ENCODE results near the gene RASGRP2.
"Not testable (repeated sequence)": the region's sequence is repeated elsewhere in the genome, so short reads cannot be mapped to it uniquely, and the experiment has no call there.

The RASGRP2 gene

GRCh38 chr11:64710418-64711137 lies 33.4 kb downstream of the RASGRP2 start:
- Histone ChIP-seq H3K36me3 (ENCODE audit: control insufficient read depth, insufficient read depth, low read length) (no peaks in the 10 kb centered on the region), H3K27me3 (ENCODE audit: control insufficient read depth, insufficient read depth, low read length) (peaks cover 70% of the 10 kb centered on the region), H3K9ac (ENCODE audit: low read length) (no peak overlapping the region), H3K9me3 (ENCODE audit: control insufficient read depth, low read length) (no peaks in the 10 kb centered on the region), H3K4me1 (ENCODE audit: control insufficient read depth, insufficient read depth, low read length) (peaks cover 5% of the 10 kb centered on the region), H3K4me3 (ENCODE audit: low read length) (no peak overlapping the region)

GRCh38 chr11:64705501-64705900 lies 38.4 kb downstream of the RASGRP2 start:
- H3K9ac ChIP-seq (ENCODE audit: low read length): no peak overlapping the region
- H3K4me3 ChIP-seq (ENCODE audit: low read length): no peak overlapping the region
- H3K9me3 ChIP-seq (ENCODE audit: control insufficient read depth, low read length): no peaks in the 10 kb centered on the region
- H3K27me3 ChIP-seq (ENCODE audit: control insufficient read depth, insufficient read depth, low read length): peaks cover 39% of the 10 kb centered on the region
- H3K4me1 ChIP-seq (ENCODE audit: control insufficient read depth, insufficient read depth, low read length): no peaks in the 10 kb centered on the region
- no peaks in the 10 kb centered on the region for H3K36me3 ChIP-seq (ENCODE audit: control insufficient read depth, insufficient read depth, low read length)

- no peak overlapping the region for H3K4me3 ChIP-seq (ENCODE audit: low read length)
- peaks cover 25% of the 10 kb centered on the region for H3K27me3 ChIP-seq (ENCODE audit: control insufficient read depth, insufficient read depth, low read length)
- no peaks in the 10 kb centered on the region for H3K36me3 ChIP-seq (ENCODE audit: control insufficient read depth, insufficient read depth, low read length)
- no peaks in the 10 kb centered on the region for H3K4me1 ChIP-seq (ENCODE audit: control insufficient read depth, insufficient read depth, low read length)
- no peak overlapping the region for H3K9ac ChIP-seq (ENCODE audit: low read length)
- H3K9me3 ChIP-seq (ENCODE audit: control insufficient read depth, low read length): no peaks in the 10 kb centered on the region
These were observed 40.9 kb downstream of the RASGRP2 start for GRCh38 chr11:64703048-64703447.

- H3K27me3 ChIP-seq (ENCODE audit: control insufficient read depth, insufficient read depth, low read length): peaks cover 28% of the 10 kb centered on the region
- not testable (repeated sequence) for H3K9me3 ChIP-seq (ENCODE audit: control insufficient read depth, low read length); H3K36me3 ChIP-seq (ENCODE audit: control insufficient read depth, insufficient read depth, low read length); H3K4me3 ChIP-seq (ENCODE audit: low read length); H3K9ac ChIP-seq (ENCODE audit: low read length); H3K4me1 ChIP-seq (ENCODE audit: control insufficient read depth, insufficient read depth, low read length)
These were observed 42.0 kb downstream of the RASGRP2 start for GRCh38 chr11:64701956-64702355.

- Histone ChIP-seq H3K4me1 (ENCODE audit: control insufficient read depth, insufficient read depth, low read length) (no peaks in the 10 kb centered on the region), H3K9ac (ENCODE audit: low read length) (no peak overlapping the region), H3K36me3 (ENCODE audit: control insufficient read depth, insufficient read depth, low read length) (no peaks in the 10 kb centered on the region), H3K27me3 (ENCODE audit: control insufficient read depth, insufficient read depth, low read length) (peaks cover 40% of the 10 kb centered on the region), H3K4me3 (ENCODE audit: low read length) (no peak overlapping the region), H3K9me3 (ENCODE audit: control insufficient read depth, low read length) (no peaks in the 10 kb centered on the region)
These were observed 45.5 kb downstream of the RASGRP2 start for GRCh38 chr11:64698427-64698826.

GRCh38 chr11:64697663-64698375 lies 46.1 kb downstream of the RASGRP2 start:
- Histone ChIP-seq H3K9me3 (ENCODE audit: control insufficient read depth, low read length) (no peaks in the 10 kb centered on the region), H3K4me1 (ENCODE audit: control insufficient read depth, insufficient read depth, low read length) (no peaks in the 10 kb centered on the region), H3K36me3 (ENCODE audit: control insufficient read depth, insufficient read depth, low read length) (no peaks in the 10 kb centered on the region), H3K27me3 (ENCODE audit: control insufficient read depth, insufficient read depth, low read length) (peaks cover 43% of the 10 kb centered on the region), H3K9ac (ENCODE audit: low read length) (no peak overlapping the region), H3K4me3 (ENCODE audit: low read length) (no peak overlapping the region)

GRCh38 chr11:64696045-64696444 lies 47.9 kb downstream of the RASGRP2 start:
- Histone ChIP-seq H3K9ac (ENCODE audit: low read length) (no peak overlapping the region), H3K36me3 (ENCODE audit: control insufficient read depth, insufficient read depth, low read length) (no peaks in the 10 kb centered on the region), H3K9me3 (ENCODE audit: control insufficient read depth, low read length) (no peaks in the 10 kb centered on the region), H3K27me3 (ENCODE audit: control insufficient read depth, insufficient read depth, low read length) (peaks cover 56% of the 10 kb centered on the region), H3K4me3 (ENCODE audit: low read length) (no peak overlapping the region), H3K4me1 (ENCODE audit: control insufficient read depth, insufficient read depth, low read length) (no peaks in the 10 kb centered on the region)

- H3K9ac ChIP-seq (ENCODE audit: low read length): no peak overlapping the region
- H3K9me3 ChIP-seq (ENCODE audit: control insufficient read depth, low read length): no peaks in the 10 kb centered on the region
- no peaks in the 10 kb centered on the region for H3K4me1 ChIP-seq (ENCODE audit: control insufficient read depth, insufficient read depth, low read length)
- H3K4me3 ChIP-seq (ENCODE audit: low read length): no peak overlapping the region
- H3K27me3 ChIP-seq (ENCODE audit: control insufficient read depth, insufficient read depth, low read length): peaks cover 56% of the 10 kb centered on the region
- H3K36me3 ChIP-seq (ENCODE audit: control insufficient read depth, insufficient read depth, low read length): no peaks in the 10 kb centered on the region
These were observed 48.4 kb downstream of the RASGRP2 start for GRCh38 chr11:64695548-64695947.

GRCh38 chr11:64694821-64695365 lies 49.0 kb downstream of the RASGRP2 start:
- H3K36me3 ChIP-seq (ENCODE audit: control insufficient read depth, insufficient read depth, low read length): no peaks in the 10 kb centered on the region
- H3K9me3 ChIP-seq (ENCODE audit: control insufficient read depth, low read length): no peaks in the 10 kb centered on the region
- no peaks in the 10 kb centered on the region for H3K4me1 ChIP-seq (ENCODE audit: control insufficient read depth, insufficient read depth, low read length)
- no peak overlapping the region for H3K4me3 ChIP-seq (ENCODE audit: low read length)
- H3K9ac ChIP-seq (ENCODE audit: low read length): no peak overlapping the region
- H3K27me3 ChIP-seq (ENCODE audit: control insufficient read depth, insufficient read depth, low read length): peaks cover 49% of the 10 kb centered on the region

DNA sequence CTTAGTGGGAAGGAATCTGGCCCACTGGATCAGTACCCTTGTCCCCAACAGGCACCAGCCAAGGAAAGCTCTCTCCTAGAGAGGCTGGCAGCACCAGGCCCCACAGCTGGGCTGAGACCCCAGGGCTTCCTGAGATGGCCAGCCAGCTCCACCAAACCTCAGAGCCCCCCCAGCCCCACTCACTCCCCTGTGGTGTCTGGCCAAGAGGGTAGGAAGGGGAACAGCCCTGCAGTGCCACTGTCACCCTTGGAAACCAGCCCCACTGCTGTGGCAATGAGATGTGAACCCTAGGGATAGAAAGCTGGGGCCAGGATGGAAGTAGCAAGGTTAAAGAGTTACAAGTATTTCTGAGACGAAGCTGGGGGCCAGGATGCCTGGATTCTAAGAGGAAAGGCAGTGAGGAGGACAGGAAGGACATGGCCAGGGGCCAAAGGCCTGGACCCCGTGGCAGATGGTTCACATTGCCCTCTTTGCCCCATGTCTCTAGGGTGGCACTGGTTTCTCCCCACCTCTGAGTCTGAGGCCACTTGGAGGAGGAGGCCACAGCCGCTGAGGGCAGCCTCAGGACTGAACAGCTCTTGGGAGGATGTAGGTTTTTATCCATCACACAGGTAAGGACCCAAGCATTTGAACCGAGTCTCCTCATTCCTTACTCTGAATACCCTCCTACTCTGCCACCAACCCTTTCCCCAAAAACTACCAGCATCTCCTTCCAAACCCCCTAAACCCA lies 49.8 kb downstream of the RASGRP2 start:
- no peaks in the 10 kb centered on the region for H3K4me1 ChIP-seq (ENCODE audit: control insufficient read depth, insufficient read depth, low read length)
- H3K9me3 ChIP-seq (ENCODE audit: control insufficient read depth, low read length): no peaks in the 10 kb centered on the region
- peaks cover 48% of the 10 kb centered on the region for H3K27me3 ChIP-seq (ENCODE audit: control insufficient read depth, insufficient read depth, low read length)
- H3K36me3 ChIP-seq (ENCODE audit: control insufficient read depth, insufficient read depth, low read length): no peaks in the 10 kb centered on the region
- H3K9ac ChIP-seq (ENCODE audit: low read length): no peak overlapping the region
- H3K4me3 ChIP-seq (ENCODE audit: low read length): no peak overlapping the region

GRCh38 chr11:64692764-64693331 lies 51.1 kb downstream of the RASGRP2 start:
- Histone ChIP-seq H3K9me3 (ENCODE audit: control insufficient read depth, low read length) (no peaks in the 10 kb centered on the region), H3K36me3 (ENCODE audit: control insufficient read depth, insufficient read depth, low read length) (no peaks in the 10 kb centered on the region), H3K27me3 (ENCODE audit: control insufficient read depth, insufficient read depth, low read length) (peaks cover 48% of the 10 kb centered on the region), H3K4me3 (ENCODE audit: low read length) (no peak overlapping the region), H3K9ac (ENCODE audit: low read length) (no peak overlapping the region), H3K4me1 (ENCODE audit: control insufficient read depth, insufficient read depth, low read length) (no peaks in the 10 kb centered on the region)
